Upper lobe of left lung (tissue), 4 donors: ENCODE results near the gene TUBB4B.

ENCODE experiments used
- EP300 ChIP-seq, 4 donors: sonication (generic); formaldehyde crosslinking; IDR thresholded peaks; one replicate each; pipeline ENCODE4 v1.5.1; 2017; ENCODE audit warnings: antibody characterized with exemption in 4 of 4, control low read depth in 2 of 4
- TF ChIP-seq, protein P1 (sequence below), 6 experiments: fragments of 450-650 bp in 4 of 6; fragments of 200-600 bp in 2 of 6; sonication (generic) in 2 of 6; IDR thresholded peaks; one replicate each; pipeline ENCODE4 v1.5.1; 2016 to 2019; ENCODE audit warnings: antibody characterized with exemption in 6 of 6

DNA sequence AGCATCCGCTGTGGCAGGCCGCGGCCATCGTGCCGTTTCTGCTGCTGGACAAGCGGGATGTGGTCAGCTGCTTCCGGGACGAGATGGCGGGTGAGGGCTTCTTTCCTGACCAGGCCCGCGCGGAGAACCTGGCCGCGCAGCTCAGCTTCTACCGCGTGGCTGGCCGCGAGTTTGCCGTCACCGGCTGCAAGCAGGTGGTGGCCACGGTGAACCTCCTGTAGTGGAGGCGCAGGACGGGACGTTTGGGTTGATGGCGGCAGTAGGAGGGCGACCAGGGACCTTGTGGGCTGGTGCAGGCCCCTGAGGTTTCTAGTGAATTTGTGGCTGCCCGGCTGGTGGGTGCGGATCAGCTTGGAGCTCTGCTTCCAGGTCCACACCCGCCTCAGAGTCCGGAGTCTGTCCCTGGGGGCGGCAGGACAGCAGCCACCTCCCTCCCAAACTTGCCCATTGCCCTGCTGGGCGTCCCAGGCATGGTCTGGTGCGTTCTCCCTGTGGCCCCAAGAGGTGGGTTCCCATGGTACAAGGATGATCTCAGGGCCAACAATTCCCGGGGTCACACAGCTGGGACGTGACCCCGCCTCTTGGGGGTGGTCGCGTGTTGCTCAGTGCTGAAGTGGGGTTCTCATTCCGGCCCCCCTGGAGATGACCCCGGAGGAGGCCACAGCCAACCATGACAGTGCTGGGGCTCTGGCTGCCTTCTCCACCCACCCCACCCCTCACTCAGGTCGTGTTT lies 38.8 kb downstream of the TUBB4B start:
- no peak for TF ChIP-seq EP300 (IDR thresholded peaks at IDR 0.05)
- TF ChIP-seq, protein P1, sequence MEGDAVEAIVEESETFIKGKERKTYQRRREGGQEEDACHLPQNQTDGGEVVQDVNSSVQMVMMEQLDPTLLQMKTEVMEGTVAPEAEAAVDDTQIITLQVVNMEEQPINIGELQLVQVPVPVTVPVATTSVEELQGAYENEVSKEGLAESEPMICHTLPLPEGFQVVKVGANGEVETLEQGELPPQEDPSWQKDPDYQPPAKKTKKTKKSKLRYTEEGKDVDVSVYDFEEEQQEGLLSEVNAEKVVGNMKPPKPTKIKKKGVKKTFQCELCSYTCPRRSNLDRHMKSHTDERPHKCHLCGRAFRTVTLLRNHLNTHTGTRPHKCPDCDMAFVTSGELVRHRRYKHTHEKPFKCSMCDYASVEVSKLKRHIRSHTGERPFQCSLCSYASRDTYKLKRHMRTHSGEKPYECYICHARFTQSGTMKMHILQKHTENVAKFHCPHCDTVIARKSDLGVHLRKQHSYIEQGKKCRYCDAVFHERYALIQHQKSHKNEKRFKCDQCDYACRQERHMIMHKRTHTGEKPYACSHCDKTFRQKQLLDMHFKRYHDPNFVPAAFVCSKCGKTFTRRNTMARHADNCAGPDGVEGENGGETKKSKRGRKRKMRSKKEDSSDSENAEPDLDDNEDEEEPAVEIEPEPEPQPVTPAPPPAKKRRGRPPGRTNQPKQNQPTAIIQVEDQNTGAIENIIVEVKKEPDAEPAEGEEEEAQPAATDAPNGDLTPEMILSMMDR (IDR thresholded peaks at IDR 0.05), result no peak
